Lower leg skin (tissue), 3 donors: ENCODE data around the gene JAK1.

Experiments
- POLR2A ChIP-seq, 2 donors: fragments of 450-650 bp; IDR thresholded peaks; one replicate each; pipeline ENCODE4 v1.6.1; 2016 to 2017; ENCODE audit warnings: antibody characterized with exemption in 2 of 2, mild to moderate bottlenecking in 1 of 2, moderate library complexity in 1 of 2
- TF ChIP-seq, protein P1 (sequence below), 3 donors: fragments of 450-650 bp; IDR thresholded peaks; one replicate each; pipeline ENCODE4 v1.5.1; 2016; ENCODE audit warnings: antibody characterized with exemption in 3 of 3, mild to moderate bottlenecking in 3 of 3, moderate library complexity in 2 of 3

DNA sequence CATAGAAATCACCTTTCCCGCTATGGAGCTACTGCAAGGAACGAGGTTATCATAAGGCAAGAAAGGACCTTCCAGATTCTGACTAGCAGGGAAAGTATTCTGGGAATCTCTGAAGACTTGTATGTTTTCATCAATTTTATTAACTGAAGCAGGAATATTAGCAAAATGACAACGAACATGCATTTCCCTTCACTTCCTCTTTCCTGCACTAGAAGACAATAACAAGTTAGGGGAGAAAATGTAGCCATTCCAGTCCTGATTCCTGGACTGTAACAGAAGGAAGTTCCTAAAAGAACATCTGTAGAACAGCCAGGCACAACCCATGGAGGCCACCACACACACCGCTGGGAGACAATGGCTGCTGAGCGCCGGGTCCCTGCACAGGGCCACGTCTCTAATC, 114.7 kb downstream of the JAK1 start:
- TF ChIP-seq, protein P1, sequence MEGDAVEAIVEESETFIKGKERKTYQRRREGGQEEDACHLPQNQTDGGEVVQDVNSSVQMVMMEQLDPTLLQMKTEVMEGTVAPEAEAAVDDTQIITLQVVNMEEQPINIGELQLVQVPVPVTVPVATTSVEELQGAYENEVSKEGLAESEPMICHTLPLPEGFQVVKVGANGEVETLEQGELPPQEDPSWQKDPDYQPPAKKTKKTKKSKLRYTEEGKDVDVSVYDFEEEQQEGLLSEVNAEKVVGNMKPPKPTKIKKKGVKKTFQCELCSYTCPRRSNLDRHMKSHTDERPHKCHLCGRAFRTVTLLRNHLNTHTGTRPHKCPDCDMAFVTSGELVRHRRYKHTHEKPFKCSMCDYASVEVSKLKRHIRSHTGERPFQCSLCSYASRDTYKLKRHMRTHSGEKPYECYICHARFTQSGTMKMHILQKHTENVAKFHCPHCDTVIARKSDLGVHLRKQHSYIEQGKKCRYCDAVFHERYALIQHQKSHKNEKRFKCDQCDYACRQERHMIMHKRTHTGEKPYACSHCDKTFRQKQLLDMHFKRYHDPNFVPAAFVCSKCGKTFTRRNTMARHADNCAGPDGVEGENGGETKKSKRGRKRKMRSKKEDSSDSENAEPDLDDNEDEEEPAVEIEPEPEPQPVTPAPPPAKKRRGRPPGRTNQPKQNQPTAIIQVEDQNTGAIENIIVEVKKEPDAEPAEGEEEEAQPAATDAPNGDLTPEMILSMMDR (IDR thresholded peaks at IDR 0.05): no peak
- TF ChIP-seq POLR2A (IDR thresholded peaks at IDR 0.05): no peak
